ENCODE data around the gene SUSD5.

The SUSD5 gene

GRCh38 chr3:33179132-33179531, 39.5 kb downstream of the SUSD5 start:
- Histone ChIP-seq H3K79me2 (ENCODE audit: insufficient read depth, low read length) (no peaks in the 10 kb centered on the region), H3K27ac (ENCODE audit: low read depth, low read length) (no peak overlapping the region), H3F3A (ENCODE audit: insufficient read depth) (no peaks in the 10 kb centered on the region), H3K36me3 (ENCODE audit: low read length) (no peaks in the 10 kb centered on the region), H4K20me1 (ENCODE audit: low read depth, low read length) (no peaks in the 10 kb centered on the region), H3K4me2 (ENCODE audit: low read depth, low read length, poor library complexity, severe bottlenecking) (no peak overlapping the region), H3K9ac (ENCODE audit: low read length) (no peak overlapping the region), H3K9me2 (replicated peaks; ENCODE audit: insufficient read depth, low read length) (no peaks in the 10 kb centered on the region), H3K9me3 (ENCODE audit: insufficient read depth, low read length) (no peaks in the 10 kb centered on the region), H3K4me3 (ENCODE audit: insufficient read depth, low read length, poor library complexity, severe bottlenecking) (no peak overlapping the region), H3K27me3 (ENCODE audit: low read length) (no peaks in the 10 kb centered on the region), H2AFZ (ENCODE audit: low read depth, low read length, severe bottlenecking) (no peak overlapping the region)
- no peak for TF ChIP-seq CTCF (IDR thresholded peaks at IDR 0.05; ENCODE audit: insufficient read depth, low read length, poor library complexity, severe bottlenecking)
- no peak for TF ChIP-seq EZH2phosphoT487 (conservative IDR thresholded peaks at IDR 0.05; ENCODE audit: low read length)

- H3K9me3 ChIP-seq (ENCODE audit: insufficient read depth, low read length) = no peaks in the 10 kb centered on the region
- no peak overlapping the region for H3K27ac ChIP-seq (ENCODE audit: low read depth, low read length)
- H3K36me3 ChIP-seq (ENCODE audit: low read length) = no peaks in the 10 kb centered on the region
- no peaks in the 10 kb centered on the region for H3K9me2 ChIP-seq (replicated peaks; ENCODE audit: insufficient read depth, low read length)
- H3K9ac ChIP-seq (ENCODE audit: low read length) = no peak overlapping the region
- no peaks in the 10 kb centered on the region for H3K27me3 ChIP-seq (ENCODE audit: low read length)
- no peaks in the 10 kb centered on the region for H4K20me1 ChIP-seq (ENCODE audit: low read depth, low read length)
- H3K79me2 ChIP-seq (ENCODE audit: insufficient read depth, low read length) = no peaks in the 10 kb centered on the region
- no peak overlapping the region for H3K4me2 ChIP-seq (ENCODE audit: low read depth, low read length, poor library complexity, severe bottlenecking)
- no peak overlapping the region for H3K4me3 ChIP-seq (ENCODE audit: insufficient read depth, low read length, poor library complexity, severe bottlenecking)
- TF ChIP-seq EZH2phosphoT487 (conservative IDR thresholded peaks at IDR 0.05; ENCODE audit: low read length) (no peak), CTCF (IDR thresholded peaks at IDR 0.05; ENCODE audit: insufficient read depth, low read length, poor library complexity, severe bottlenecking) (no peak)
- H3F3A ChIP-seq (ENCODE audit: insufficient read depth) = no peaks in the 10 kb centered on the region
- H2AFZ ChIP-seq (ENCODE audit: low read depth, low read length, severe bottlenecking) = no peak overlapping the region
Measured at GRCh38 chr3:33174711-33175414, 43.7 kb downstream of the SUSD5 start.

GRCh38 chr3:33174095-33174494, 44.5 kb downstream of the SUSD5 start:
- H4K20me1 ChIP-seq (ENCODE audit: low read depth, low read length) = no peaks in the 10 kb centered on the region
- H3K79me2 ChIP-seq (ENCODE audit: insufficient read depth, low read length) = no peaks in the 10 kb centered on the region
- H3K27me3 ChIP-seq (ENCODE audit: low read length) = no peaks in the 10 kb centered on the region
- no peaks in the 10 kb centered on the region for H3K36me3 ChIP-seq (ENCODE audit: low read length)
- TF ChIP-seq CTCF (IDR thresholded peaks at IDR 0.05; ENCODE audit: insufficient read depth, low read length, poor library complexity, severe bottlenecking) = no peak
- no peak for TF ChIP-seq EZH2phosphoT487 (conservative IDR thresholded peaks at IDR 0.05; ENCODE audit: low read length)
- H3K27ac ChIP-seq (ENCODE audit: low read depth, low read length) = no peak overlapping the region
- no peak overlapping the region for H3K4me3 ChIP-seq (ENCODE audit: insufficient read depth, low read length, poor library complexity, severe bottlenecking)
- no peaks in the 10 kb centered on the region for H3F3A ChIP-seq (ENCODE audit: insufficient read depth)
- no peak overlapping the region for H3K4me2 ChIP-seq (ENCODE audit: low read depth, low read length, poor library complexity, severe bottlenecking)
- H3K9ac ChIP-seq (ENCODE audit: low read length) = no peak overlapping the region
- H3K9me2 ChIP-seq (replicated peaks; ENCODE audit: insufficient read depth, low read length) = no peaks in the 10 kb centered on the region
- no peak overlapping the region for H2AFZ ChIP-seq (ENCODE audit: low read depth, low read length, severe bottlenecking)
- H3K9me3 ChIP-seq (ENCODE audit: insufficient read depth, low read length) = no peaks in the 10 kb centered on the region

Data from SU-DHL-6 (cell line).